HG03342 (cell line): ENCODE results near the gene INHBB.
"Not testable (repeated sequence)": the region's sequence is repeated elsewhere in the genome, so short reads cannot be mapped to it uniquely, and the experiment has no call there.

Source experiments
- ATAC-seq: cut with Tn5 transposase; IDR thresholded peaks from one replicate; pipeline ENCODE4 v1.9.1; 2021; ENCODE audit warnings: mild to moderate bottlenecking, moderate library complexity; ENCODE audit not compliant: unreplicated experiment

INHBB gene

GRCh38 chr2:120315367-120316033 lies 30.4 kb upstream of the INHBB start:
- ATAC-seq, result no peak

- no peak for ATAC-seq
Measured at GRCh38 chr2:120316071-120316470, 29.9 kb upstream of the INHBB start.

GRCh38 chr2:120316528-120317179 lies 29.3 kb upstream of the INHBB start:
- ATAC-seq, result no peak

- ATAC-seq, result no peak
Measured at GRCh38 chr2:120317180-120317533, 28.8 kb upstream of the INHBB start.

GRCh38 chr2:120317916-120318315 lies 28.0 kb upstream of the INHBB start:
- ATAC-seq, result no peak

- no peak for ATAC-seq
Measured at GRCh38 chr2:120318626-120319025, 27.3 kb upstream of the INHBB start.

- no peak for ATAC-seq
Measured at GRCh38 chr2:120319123-120319522, 26.8 kb upstream of the INHBB start.

GRCh38 chr2:120319686-120320317 lies 26.1 kb upstream of the INHBB start:
- ATAC-seq, result no peak

- no peak for ATAC-seq
Measured at GRCh38 chr2:120320318-120320851, 25.6 kb upstream of the INHBB start.

GRCh38 chr2:120320887-120321556 lies 24.9 kb upstream of the INHBB start:
- not testable (repeated sequence) for ATAC-seq

GRCh38 chr2:120321721-120322284 lies 24.1 kb upstream of the INHBB start:
- no peak for ATAC-seq

GRCh38 chr2:120322329-120322728 lies 23.6 kb upstream of the INHBB start:
- ATAC-seq, result no peak

GRCh38 chr2:120323214-120323613 lies 22.7 kb upstream of the INHBB start:
- no peak for ATAC-seq

GRCh38 chr2:120323807-120324399 lies 22.0 kb upstream of the INHBB start:
- ATAC-seq, result no peak

GRCh38 chr2:120324933-120325332 lies 21.0 kb upstream of the INHBB start:
- no peak for ATAC-seq

- ATAC-seq, result no peak
Measured at GRCh38 chr2:120326066-120326465, 19.9 kb upstream of the INHBB start.

GRCh38 chr2:120330946-120331822 lies 14.8 kb upstream of the INHBB start:
- ATAC-seq, result no peak

GRCh38 chr2:120331903-120332302 lies 14.0 kb upstream of the INHBB start:
- no peak for ATAC-seq

- no peak for ATAC-seq
Measured at GRCh38 chr2:120332384-120332783, 13.6 kb upstream of the INHBB start.

- ATAC-seq, result no peak
Measured at GRCh38 chr2:120334068-120334467, 11.9 kb upstream of the INHBB start.
